Activated T-cell treated with anti-CD3 and anti-CD28 coated beads for 1 hour (primary cell): Measurements from ENCODE around the gene TAF11L3.
"Not testable (repeated sequence)": the region's sequence is repeated elsewhere in the genome, so short reads cannot be mapped to it uniquely, and the experiment has no call there.

Source experiments
- DNase-seq: peaks from one replicate; pipeline ENCODE4 v3.0.0-alpha.2; 2020; ENCODE audit warnings: low read depth

Gene TAF11L3

GRCh38 chr5:17518067-17518466 lies at the start of gene TAF11L3:
Gene TAF11L3 (plus strand): TSS chr5:17518367.
- DNase-seq, result not testable (repeated sequence)

GRCh38 chr5:17470064-17470463 lies 48.1 kb upstream of the TAF11L3 start:
- DNase-seq, result no peak

- not testable (repeated sequence) for DNase-seq
Measured at GRCh38 chr5:17475064-17475463, 43.1 kb upstream of the TAF11L3 start.

- no peak for DNase-seq
Measured at GRCh38 chr5:17477043-17477442, 41.1 kb upstream of the TAF11L3 start.

GRCh38 chr5:17477573-17478265 lies 40.4 kb upstream of the TAF11L3 start:
- DNase-seq, result no peak

- no peak for DNase-seq
Measured at GRCh38 chr5:17481378-17481777, 36.8 kb upstream of the TAF11L3 start.

- no peak for DNase-seq
Measured at GRCh38 chr5:17482790-17483189, 35.4 kb upstream of the TAF11L3 start.

- DNase-seq, result not testable (repeated sequence)
Measured at GRCh38 chr5:17486464-17487173, 31.5 kb upstream of the TAF11L3 start.

- DNase-seq, result no peak
Measured at GRCh38 chr5:17487174-17487512, 31.0 kb upstream of the TAF11L3 start.

GRCh38 chr5:17491257-17491656 lies 26.9 kb upstream of the TAF11L3 start:
- not testable (repeated sequence) for DNase-seq

GRCh38 chr5:17492770-17493169 lies 25.4 kb upstream of the TAF11L3 start:
- DNase-seq, result no peak

- DNase-seq, result no peak
Measured at GRCh38 chr5:17497446-17497845, 20.7 kb upstream of the TAF11L3 start.

- DNase-seq, result not testable (repeated sequence)
Measured at GRCh38 chr5:17497931-17498330, 20.2 kb upstream of the TAF11L3 start, which contains the start of gene TAF11L2. Gene TAF11L2 (plus strand): TSS chr5:17498231.

GRCh38 chr5:17511775-17512325 lies 6.3 kb upstream of the TAF11L3 start:
- no peak for DNase-seq

- not testable (repeated sequence) for DNase-seq
Measured at GRCh38 chr5:17517526-17517925, 641 bp upstream of the TAF11L3 start.

- DNase-seq, result not testable (repeated sequence)
Measured at GRCh38 chr5:17519508-17519907, 1.3 kb downstream of the TAF11L3 start.

GRCh38 chr5:17521501-17521900 lies 3.3 kb downstream of the TAF11L3 start, which contains the start of gene TAF11L4:
Gene TAF11L4 (plus strand): TSS chr5:17521801.
- not testable (repeated sequence) for DNase-seq

- not testable (repeated sequence) for DNase-seq
Measured at GRCh38 chr5:17524935-17525334, 6.8 kb downstream of the TAF11L3 start, which contains the start of gene TAF11L5. Gene TAF11L5 (plus strand): TSS chr5:17525235.

- peak; percentile 6 for DNase-seq
Measured at GRCh38 chr5:17526504-17526903, 8.3 kb downstream of the TAF11L3 start.

- not testable (repeated sequence) for DNase-seq
Measured at GRCh38 chr5:17528369-17528768, 10.2 kb downstream of the TAF11L3 start, which contains the start of gene TAF11L6. Gene TAF11L6 (plus strand): TSS chr5:17528669.
